ENCODE measurements around the gene DAZAP1.
A peak's percentile ranks its signal among the peaks of the same experiment; 100 is the strongest.
"Not testable (repeated sequence)": the region's sequence is repeated elsewhere in the genome, so short reads cannot be mapped to it uniquely, and the experiment has no call there.

Gene DAZAP1

GRCh38 chr19:1474765-1475351, 67.5 kb downstream of the DAZAP1 start:
- DNase-seq: no peak

GRCh38 chr19:1475751-1476437, 68.5 kb downstream of the DAZAP1 start:
- no peak for DNase-seq

- DNase-seq: not testable (repeated sequence)
These were observed 69.7 kb downstream of the DAZAP1 start for GRCh38 chr19:1477056-1477455.

GRCh38 chr19:1478934-1479707, 71.7 kb downstream of the DAZAP1 start, which contains the start of gene C19orf25:
Gene C19orf25, minus strand, starts transcription at chr19:1479215. Its CDS starts 312 bp downstream, at chr19:1478903.
- DNase-seq: peak; percentile 88

GRCh38 chr19:1481224-1481892, 74.0 kb downstream of the DAZAP1 start:
- no peak for DNase-seq

GRCh38 chr19:1481893-1482360, 74.5 kb downstream of the DAZAP1 start:
- no peak for DNase-seq

GRCh38 chr19:1482361-1483130, 75.2 kb downstream of the DAZAP1 start:
- DNase-seq: no peak

- DNase-seq: no peak
These were observed 76.0 kb downstream of the DAZAP1 start for GRCh38 chr19:1483131-1483978.

- no peak for DNase-seq
These were observed 76.6 kb downstream of the DAZAP1 start for GRCh38 chr19:1483979-1484428.
